Measurements from ENCODE around the gene PIAS1. TPM values are rescaled to one million over a fixed set of nuclear protein-coding genes. Genes with fewer than 3 reads are reported as not detected.

Gene PIAS1
- total and polyA plus RNA-seq, 2 donors from 2014 or later: 10.6 to 44.3 TPM

GRCh38 chr15:68192804-68193486, 138.8 kb downstream of the PIAS1 start:
- TF ChIP-seq CTCF (IDR thresholded peaks at IDR 0.05; ENCODE audit: borderline replicate concordance, extremely low read depth, insufficient read depth): no peak
- peaks cover 0 to 3% (median 3%) of the 10 kb centered on the region in 3 donors for H3K4me1 ChIP-seq (ENCODE audit: control insufficient read depth in 2 of 3, insufficient read depth in 2 of 3, low read depth in 1 of 3, low read length in 3 of 3)
- H3K36me3 ChIP-seq (ENCODE audit: control insufficient read depth in 2 of 3, insufficient read depth in 3 of 3, low read length in 3 of 3): peaks cover 0 to 13% (median 11%) of the 10 kb centered on the region in 3 donors
- no peak for FAIRE-seq
- no peak overlapping the region for H3K27ac ChIP-seq (ENCODE audit: low read depth in 2 of 2, low read length in 2 of 2)
- intact Hi-C loops (cut with DNase I): no loop called here
- no peak overlapping the region for H3K4me3 ChIP-seq (ENCODE audit: low read length in 3 of 3)
- no peaks in the 10 kb centered on the region for H3K27me3 ChIP-seq (ENCODE audit: control insufficient read depth, insufficient read depth, low read length)
- DNase-seq: peak in 1 of 5 donors; percentile 63
- no peaks in the 10 kb centered on the region for H3K9me3 ChIP-seq (ENCODE audit: control insufficient read depth in 2 of 3, insufficient read depth in 1 of 3, low read length in 3 of 3)
- no peak overlapping the region for H3K9ac ChIP-seq (ENCODE audit: low read length in 3 of 3)

- intact Hi-C loops (cut with DNase I): no loop called here
- H3K27ac ChIP-seq (ENCODE audit: low read depth in 2 of 2, low read length in 2 of 2): no peak overlapping the region
These were observed 141.4 kb downstream of the PIAS1 start for GRCh38 chr15:68195336-68196112.

GRCh38 chr15:68196445-68197169, 142.5 kb downstream of the PIAS1 start:
- peaks cover 0 to 2% (median 0%) of the 10 kb centered on the region in 3 donors for H3K4me1 ChIP-seq (ENCODE audit: control insufficient read depth in 2 of 3, insufficient read depth in 2 of 3, low read depth in 1 of 3, low read length in 3 of 3)
- H3K9me3 ChIP-seq (ENCODE audit: control insufficient read depth in 2 of 3, insufficient read depth in 1 of 3, low read length in 3 of 3): no peaks in the 10 kb centered on the region
- no peak for TF ChIP-seq CTCF (IDR thresholded peaks at IDR 0.05; ENCODE audit: borderline replicate concordance, extremely low read depth, insufficient read depth)
- intact Hi-C loops (cut with DNase I): no loop called here
- no peak overlapping the region for H3K9ac ChIP-seq (ENCODE audit: low read length in 3 of 3)
- DNase-seq (peak in 1 of 5 donors; percentile 52), FAIRE-seq (no peak)
- H3K36me3 ChIP-seq (ENCODE audit: control insufficient read depth in 2 of 3, insufficient read depth in 3 of 3, low read length in 3 of 3): peaks cover 0 to 10% (median 5%) of the 10 kb centered on the region in 3 donors
- no peak overlapping the region for H3K27ac ChIP-seq (ENCODE audit: low read depth in 2 of 2, low read length in 2 of 2)
- no peak overlapping the region for H3K4me3 ChIP-seq (ENCODE audit: low read length in 3 of 3)
- no peaks in the 10 kb centered on the region for H3K27me3 ChIP-seq (ENCODE audit: control insufficient read depth, insufficient read depth, low read length)

More at GRCh38 chr15:68195336-68196112, 141.4 kb downstream of the PIAS1 start:
- Histone ChIP-seq H3K9me3 (ENCODE audit: control insufficient read depth in 2 of 3, insufficient read depth in 1 of 3, low read length in 3 of 3) (no peaks in the 10 kb centered on the region), H3K27me3 (ENCODE audit: control insufficient read depth, insufficient read depth, low read length) (no peaks in the 10 kb centered on the region), H3K4me1 (ENCODE audit: control insufficient read depth in 2 of 3, insufficient read depth in 2 of 3, low read depth in 1 of 3, low read length in 3 of 3) (peaks cover 0 to 3% (median 0%) of the 10 kb centered on the region in 3 donors), H3K4me3 (ENCODE audit: low read length in 3 of 3) (no peak overlapping the region), H3K9ac (ENCODE audit: low read length in 3 of 3) (no peak overlapping the region), H3K36me3 (ENCODE audit: control insufficient read depth in 2 of 3, insufficient read depth in 3 of 3, low read length in 3 of 3) (peaks cover 0 to 10% (median 5%) of the 10 kb centered on the region in 3 donors)
- no peak for TF ChIP-seq CTCF (IDR thresholded peaks at IDR 0.05; ENCODE audit: borderline replicate concordance, extremely low read depth, insufficient read depth)
- FAIRE-seq (no peak), DNase-seq (no peak)
